ENCODE results near the gene SMIM23. TPM values are rescaled to one million over a fixed set of nuclear protein-coding genes. Genes with fewer than 3 reads are reported as not detected.

SMIM23 gene
- polyA plus RNA-seq, 3 donors = not detected

GRCh38 chr5:171839112-171839511, 53.5 kb downstream of the SMIM23 start:
- Histone ChIP-seq H3K4me1 (ENCODE audit: control insufficient read depth in 1 of 2, insufficient read depth in 2 of 2, low read length in 2 of 2) (peaks cover 33 to 41% of the 10 kb centered on the region in 2 donors), H3K36me3 (replicated peaks in 1 of 2; ENCODE audit: control insufficient read depth in 1 of 2, insufficient read depth in 2 of 2, low read length in 2 of 2) (no peaks in the 10 kb centered on the region), H3K4me3 (replicated peaks in 1 of 3; ENCODE audit: low read depth in 2 of 3, low read length in 3 of 3) (no peak overlapping the region), H3K27me3 (ENCODE audit: control insufficient read depth in 2 of 2, insufficient read depth in 2 of 2, low read length in 2 of 2) (no peaks in the 10 kb centered on the region), H3K79me2 (ENCODE audit: insufficient read depth, low read length) (no peaks in the 10 kb centered on the region), H3K4me2 (replicated peaks; ENCODE audit: extremely low read depth, low read length, poor library complexity, severe bottlenecking) (no peak overlapping the region), H4K20me1 (ENCODE audit: insufficient read depth, low read length) (no peaks in the 10 kb centered on the region), H3K27ac (ENCODE audit: low read depth in 1 of 2, low read length in 2 of 2) (no peak overlapping the region), H3K9me3 (replicated peaks in 1 of 2; ENCODE audit: control insufficient read depth in 1 of 2, insufficient read depth in 1 of 2, low read length in 2 of 2) (peaks cover 0 to 5% of the 10 kb centered on the region in 2 donors), H2AFZ (ENCODE audit: insufficient read depth, low read depth, low read length, poor library complexity, severe bottlenecking) (no peak overlapping the region), H3K9ac (ENCODE audit: insufficient read depth, low read length, poor library complexity, severe bottlenecking) (no peak overlapping the region)
- intact Hi-C loops (cut with micrococcal nuclease) = no loop called here
- WGBS (ENCODE audit: insufficient coverage) = no CpG with 5 or more reads among the region's 2 CpGs
- Mint-ChIP-seq H3K9me3 (peaks cover 0 to 12% (median 5%) of the 10 kb centered on the region in 7 donors), H3K27ac (peak overlapping the region in 1 of 7 donors; percentile 24), H3K4me1 (peaks cover 41% of the 10 kb centered on the region), H3K36me3 (peaks cover 0 to 1% of the 10 kb centered on the region in 2 donors), H3K27me3 (ENCODE audit: low read depth in 3 of 3) (peaks cover 0 to 5% (median 3%) of the 10 kb centered on the region in 3 donors), H3K4me3 (no peak overlapping the region)
- TF ChIP-seq CTCF (IDR thresholded peaks at IDR 0.05) = no peak
- no peak for DNase-seq

GRCh38 chr5:171840066-171840465, 54.4 kb downstream of the SMIM23 start:
- peaks cover 0 to 5% of the 10 kb centered on the region in 2 donors for H3K9me3 ChIP-seq (replicated peaks in 1 of 2; ENCODE audit: control insufficient read depth in 1 of 2, insufficient read depth in 1 of 2, low read length in 2 of 2)

More at GRCh38 chr5:171840066-171840465, 54.4 kb downstream of the SMIM23 start:
- H3K79me2 ChIP-seq (ENCODE audit: insufficient read depth, low read length) = no peaks in the 10 kb centered on the region
- Mint-ChIP-seq H3K4me1 (peaks cover 43% of the 10 kb centered on the region), H3K27me3 (ENCODE audit: low read depth in 3 of 3) (peaks cover 0 to 4% (median 3%) of the 10 kb centered on the region in 3 donors), H3K9me3 (peaks cover 0 to 12% (median 5%) of the 10 kb centered on the region in 7 donors), H3K36me3 (peaks cover 0 to 1% of the 10 kb centered on the region in 2 donors), H3K27ac (peak overlapping the region in 4 of 7 donors; percentile 18 to 83 (median 43)), H3K4me3 (peak overlapping the region in 1 of 2 donors; percentile 78)
- no peak overlapping the region for H3K9ac ChIP-seq (ENCODE audit: insufficient read depth, low read length, poor library complexity, severe bottlenecking)
- no CpG with 5 or more reads among the region's 2 CpGs for WGBS (ENCODE audit: insufficient coverage)
- DNase-seq = peak in 1 of 3 donors; percentile 15
- peak overlapping the region; percentile 68 for H2AFZ ChIP-seq (ENCODE audit: insufficient read depth, low read depth, low read length, poor library complexity, severe bottlenecking)
- no peaks in the 10 kb centered on the region for H3K27me3 ChIP-seq (ENCODE audit: control insufficient read depth in 2 of 2, insufficient read depth in 2 of 2, low read length in 2 of 2)
- H3K4me2 ChIP-seq (replicated peaks; ENCODE audit: extremely low read depth, low read length, poor library complexity, severe bottlenecking) = peak overlapping the region; percentile 54
- intact Hi-C loops (cut with micrococcal nuclease) = no loop called here
- peak overlapping the region; percentile 49 to 72 for H3K27ac ChIP-seq (ENCODE audit: low read depth in 1 of 2, low read length in 2 of 2)
- no peaks in the 10 kb centered on the region for H4K20me1 ChIP-seq (ENCODE audit: insufficient read depth, low read length)
- peak overlapping the region in 1 of 3 experiments; percentile 49 for H3K4me3 ChIP-seq (replicated peaks in 1 of 3; ENCODE audit: low read depth in 2 of 3, low read length in 3 of 3)
- H3K36me3 ChIP-seq (replicated peaks in 1 of 2; ENCODE audit: control insufficient read depth in 1 of 2, insufficient read depth in 2 of 2, low read length in 2 of 2) = no peaks in the 10 kb centered on the region
- H3K4me1 ChIP-seq (ENCODE audit: control insufficient read depth in 1 of 2, insufficient read depth in 2 of 2, low read length in 2 of 2) = peaks cover 35 to 43% of the 10 kb centered on the region in 2 donors
- TF ChIP-seq CTCF (IDR thresholded peaks at IDR 0.05) = no peak

Other genes with a start within 250 kb of the SMIM23 start
- 10 to 100 TPM; 15.0 to 24.5 (median 18.2) TPM for gene FBXW11, start 220.8 kb downstream of the SMIM23 start, polyA plus RNA-seq